Fibroblast of skin of left quadriceps (primary cell): Measurements from ENCODE around the gene ZNF511.

Experiments used
- DNase-seq, 2 experiments: peaks; one replicate each; pipeline ENCODE4 v3.0.0-alpha.2; 2013; ENCODE audit warnings: low read depth in 2 of 2

The ZNF511 gene

DNA sequence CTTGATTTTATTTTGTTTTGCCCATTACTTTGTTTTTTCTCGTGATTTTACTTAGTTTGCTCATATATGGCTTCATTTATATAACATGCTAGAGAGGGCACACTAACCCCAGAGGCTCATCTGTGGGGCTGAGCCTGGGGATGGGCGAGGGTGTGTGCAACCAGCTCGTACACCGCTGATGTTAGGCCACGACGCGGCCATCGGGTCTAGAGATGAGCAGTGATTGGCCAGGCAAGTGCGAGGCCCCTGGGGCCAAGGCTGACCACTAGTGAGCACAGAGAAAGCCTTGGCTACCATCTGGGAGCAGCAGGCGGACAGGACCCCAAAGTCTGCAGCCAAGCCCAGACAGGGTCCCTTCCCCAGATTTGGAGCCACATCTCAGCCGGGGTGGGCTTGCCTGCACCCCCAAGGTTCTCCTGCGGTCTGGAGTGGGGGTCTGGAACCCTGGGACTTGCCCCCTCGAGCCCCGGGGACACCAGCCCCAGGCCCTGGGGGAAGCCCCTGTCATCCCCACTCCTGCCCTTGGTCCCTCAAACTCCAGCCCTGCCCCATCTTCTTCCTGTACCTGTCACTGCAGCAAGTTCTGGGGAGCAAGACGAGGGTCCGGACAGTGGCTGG, 45.4 kb downstream of the ZNF511 start:
- DNase-seq, result no peak

DNA sequence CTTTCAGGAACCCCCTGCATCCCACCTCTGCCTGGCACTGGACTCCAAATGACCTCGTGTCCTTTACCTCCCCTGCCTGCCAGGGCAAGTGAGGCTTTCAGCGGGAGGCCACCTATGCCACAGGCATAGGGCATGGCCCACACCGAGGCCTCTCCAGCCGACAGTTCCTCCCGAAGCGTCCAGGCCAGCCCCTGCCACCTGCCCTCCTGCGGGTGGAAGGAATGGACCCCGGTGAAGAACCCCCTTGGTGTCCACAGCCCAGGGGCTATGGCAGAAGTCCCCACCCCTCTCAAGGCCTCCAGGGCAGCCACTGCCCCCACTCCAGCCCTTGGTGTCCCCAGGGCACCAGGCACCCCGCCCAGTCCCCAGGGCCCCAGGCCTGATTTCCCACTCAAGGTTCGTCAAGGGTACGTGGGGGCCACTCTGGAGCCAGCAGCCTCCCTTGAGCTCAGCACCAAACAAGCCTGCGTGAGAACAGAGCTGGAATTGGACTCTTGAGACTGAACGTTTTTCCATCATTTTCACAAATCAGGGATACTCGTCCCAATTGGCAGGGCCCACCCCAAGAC, 46.0 kb downstream of the ZNF511 start:
- no peak for DNase-seq

DNA sequence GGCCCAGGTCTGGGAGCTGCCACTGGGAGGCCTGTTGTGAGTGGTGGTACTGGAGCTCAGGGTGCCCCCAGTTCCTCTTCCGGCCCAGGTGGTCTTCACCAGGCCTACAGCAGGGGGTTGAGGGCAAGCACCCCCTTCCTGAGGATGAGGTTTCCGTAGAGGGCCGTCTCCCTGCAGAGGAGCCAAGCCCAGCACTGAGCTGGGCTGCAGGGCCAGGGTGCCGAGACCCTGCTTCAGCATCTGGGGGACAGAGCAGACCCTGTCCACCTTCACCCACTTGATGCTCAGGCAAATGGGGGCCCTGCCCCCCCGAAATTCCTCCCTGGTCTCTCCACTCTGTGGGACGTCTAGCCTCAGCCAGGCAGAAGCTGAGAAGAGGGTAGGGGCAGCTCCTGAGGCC, 46.6 kb downstream of the ZNF511 start:
- DNase-seq, result no peak

DNA sequence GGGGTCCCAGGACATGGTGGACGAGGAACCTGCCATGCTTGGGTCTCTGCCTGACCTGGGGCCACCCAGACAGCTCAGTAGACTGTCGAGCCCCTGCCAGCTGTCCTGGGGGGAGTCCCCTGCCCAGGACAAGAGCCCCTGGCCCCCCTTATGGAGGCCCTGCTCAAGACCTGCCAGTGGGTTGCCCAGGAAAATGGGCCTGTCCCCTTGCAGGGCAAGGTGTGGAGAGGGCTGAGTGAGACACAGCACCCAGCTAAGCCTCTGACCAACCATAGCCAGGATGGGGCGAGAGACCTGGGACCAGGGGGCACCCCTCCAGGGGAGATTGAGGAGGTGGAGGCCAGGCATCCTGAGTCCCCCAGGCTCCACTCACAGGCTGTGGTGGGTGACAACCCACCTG, 47.3 kb downstream of the ZNF511 start:
- no peak for DNase-seq

DNA sequence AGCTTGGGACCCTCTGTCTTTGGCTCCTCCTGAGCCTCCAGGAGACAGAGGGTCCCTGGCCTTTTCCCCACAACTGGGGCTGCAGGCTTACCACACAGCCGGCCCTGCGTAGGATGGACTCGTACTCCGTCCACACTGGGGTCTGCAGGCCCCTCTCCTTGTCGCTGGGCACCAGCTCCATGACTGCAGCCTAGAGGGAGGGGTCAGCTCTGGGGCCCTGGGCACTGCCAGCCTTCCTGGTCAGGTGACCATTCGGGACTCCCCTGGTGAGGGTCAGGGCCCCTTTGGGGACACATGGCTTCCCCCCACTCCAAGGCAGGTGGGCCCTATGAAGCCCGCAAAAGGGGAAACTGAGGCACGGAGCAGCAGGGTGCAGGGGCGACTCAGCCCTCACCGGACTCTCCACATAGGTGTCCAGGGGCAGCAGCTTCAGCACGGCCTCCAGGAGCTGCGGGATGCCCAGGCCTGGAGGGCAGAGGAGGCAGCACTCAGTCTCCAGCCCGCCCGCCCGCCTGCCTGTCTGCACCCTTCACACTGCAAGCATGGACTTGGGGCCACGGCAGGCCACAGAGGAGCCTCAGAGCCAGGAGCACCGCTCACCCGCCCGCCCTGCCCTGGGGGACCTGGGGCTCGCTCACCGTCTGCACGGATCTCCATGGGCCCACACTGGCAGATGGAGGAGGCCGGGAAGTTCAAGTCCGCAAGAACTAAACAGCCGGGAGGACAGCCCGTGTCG, 48.0 kb downstream of the ZNF511 start:
- no peak for DNase-seq

GRCh38 chr10:133357285-133358161, 48.8 kb downstream of the ZNF511 start, which contains the start of gene FUOM:
TSS of gene FUOM (minus strand) at chr10:133358019. CDS start at chr10:133358007, 12 bp downstream.
- peak in 1 of 2 experiments; percentile 41 for DNase-seq

DNA sequence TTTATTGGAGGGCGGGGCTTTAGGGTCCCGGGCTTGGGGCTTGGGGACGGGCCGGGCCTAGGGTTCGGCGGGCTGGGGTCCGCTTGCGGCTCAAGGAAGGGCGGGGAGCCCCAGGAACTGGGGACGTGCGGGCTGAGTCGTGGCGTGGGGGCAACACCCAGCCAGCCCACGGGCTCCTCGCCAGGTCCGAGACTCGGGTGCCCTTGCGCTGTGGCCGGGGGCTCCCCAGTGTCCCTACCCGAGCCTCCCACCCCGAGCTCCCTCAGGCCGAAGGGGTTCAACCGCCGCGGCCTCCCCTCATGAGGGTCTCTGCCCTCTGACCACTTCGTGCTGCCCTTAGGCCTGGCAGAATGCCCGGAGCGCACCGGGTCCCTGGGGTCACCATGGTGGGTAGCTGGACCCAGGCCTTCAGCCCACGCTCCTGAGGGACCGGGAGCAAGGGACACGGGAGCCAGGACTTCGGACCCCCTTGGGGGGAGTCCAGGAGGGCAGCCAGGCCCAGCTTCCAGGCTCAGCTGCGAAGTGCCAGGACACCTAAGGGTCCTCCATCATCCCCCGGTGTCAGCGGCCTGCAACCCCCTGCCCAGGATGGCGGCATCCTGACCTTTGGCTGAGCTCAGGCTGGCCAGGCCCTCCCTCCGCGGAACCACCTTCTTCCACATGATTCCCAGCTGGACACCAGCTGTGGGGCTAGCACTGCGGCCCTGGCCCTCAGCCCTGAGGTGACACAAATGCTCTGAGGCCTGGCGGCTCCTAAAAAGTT, 49.6 kb downstream of the ZNF511 start:
- DNase-seq, result no peak

DNA sequence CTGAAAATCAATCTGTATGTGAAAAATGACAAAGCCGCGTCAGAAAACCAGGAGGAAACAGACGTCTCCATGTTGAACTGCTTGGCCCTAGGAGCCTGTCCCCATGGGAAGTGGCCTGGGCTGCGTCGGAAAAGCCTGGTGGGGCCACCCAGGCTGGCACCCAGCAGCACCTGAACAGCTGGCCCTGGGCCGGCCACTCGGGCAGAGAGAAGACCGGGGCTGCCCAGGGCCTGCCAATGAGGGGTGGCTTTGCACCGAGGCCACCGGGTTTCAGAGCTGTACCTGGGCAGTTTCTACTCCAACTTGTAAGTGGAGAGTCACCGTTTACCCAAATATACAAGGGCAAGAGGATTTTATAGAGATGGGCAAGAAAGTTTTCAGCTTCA, 50.2 kb downstream of the ZNF511 start:
- no peak for DNase-seq

DNA sequence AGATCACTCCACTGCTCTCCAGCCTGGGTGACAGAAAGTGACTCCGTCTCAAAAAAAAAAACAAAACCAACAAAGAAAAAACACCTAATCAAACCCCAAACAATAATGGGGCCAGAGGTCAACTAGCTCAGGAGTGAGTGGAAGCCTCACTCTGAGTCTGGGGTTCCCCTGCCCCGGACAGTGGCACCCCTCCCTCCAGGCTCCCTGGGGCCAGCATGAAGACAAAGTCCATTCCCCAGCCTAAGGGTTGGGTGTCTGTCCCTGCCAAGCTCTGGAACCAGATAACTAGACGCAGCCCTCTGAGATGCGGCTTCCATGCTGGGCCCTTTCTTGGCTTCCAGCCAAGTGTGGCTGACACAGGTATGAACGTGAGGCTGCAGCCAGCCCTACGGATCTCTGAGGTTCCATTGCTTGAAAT, 50.8 kb downstream of the ZNF511 start:
- no peak for DNase-seq

GRCh38 chr10:133359972-133360610, 51.4 kb downstream of the ZNF511 start:
- DNase-seq, result no peak

DNA sequence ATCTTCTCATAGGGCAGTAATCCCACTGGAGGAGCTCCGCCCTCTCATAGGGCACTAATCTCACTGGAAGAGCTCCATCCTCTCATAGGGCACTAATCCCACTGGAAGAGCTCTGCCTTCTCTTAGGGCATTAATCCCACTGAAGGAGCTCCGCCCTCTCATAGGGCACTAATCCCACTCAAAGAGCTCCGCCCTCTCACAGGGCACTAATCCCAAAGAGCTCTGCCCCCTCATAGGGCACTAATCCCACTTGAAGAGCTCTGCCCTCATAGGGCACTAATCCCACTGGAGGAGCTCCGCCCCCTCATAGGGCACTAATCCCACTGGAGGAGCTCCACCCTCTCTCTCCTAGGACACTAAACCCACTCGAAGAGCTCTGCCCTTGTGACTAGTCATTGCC, 52.5 kb downstream of the ZNF511 start:
- DNase-seq, result no peak

DNA sequence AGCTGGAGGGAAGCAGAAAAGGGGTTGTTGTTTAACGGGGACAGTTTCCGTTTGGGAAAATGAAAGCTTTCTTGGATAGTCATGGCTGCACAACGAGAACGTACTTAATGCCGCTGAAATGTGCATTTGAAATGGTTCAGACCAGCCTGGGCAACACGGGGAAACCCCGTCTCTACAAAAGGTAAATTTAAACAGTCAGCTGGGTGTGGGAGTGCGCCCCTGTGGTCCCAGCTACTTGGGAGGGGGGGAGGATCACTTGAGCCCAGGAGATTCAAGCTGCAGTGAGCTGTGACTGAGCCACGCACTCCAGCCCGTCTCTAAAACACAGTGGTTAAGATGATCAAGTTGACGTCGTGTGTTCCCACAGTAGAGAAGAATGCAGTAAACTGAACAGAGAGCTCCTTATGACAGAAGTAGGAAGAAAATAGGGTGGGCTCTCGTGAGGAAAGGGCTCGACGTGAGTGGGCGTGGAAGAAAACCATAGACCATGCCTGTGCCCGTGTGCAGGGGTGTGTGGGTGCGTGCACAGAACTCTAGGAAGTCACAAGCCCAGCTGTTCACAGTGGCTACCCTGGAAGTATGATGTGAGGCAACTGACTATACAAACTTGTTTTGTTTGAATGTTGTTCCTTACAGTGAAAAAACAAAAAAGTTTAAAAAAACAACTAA, 53.2 kb downstream of the ZNF511 start:
- no peak for DNase-seq
